Esophagus (tissue), 2 donors: Measurements from ENCODE around the gene ATAD2B. TPM values are rescaled to one million over a fixed set of nuclear protein-coding genes. Genes with fewer than 3 reads are reported as not detected.

Source experiments
- H3K27ac ChIP-seq, 2 donors: one replicate each; pipeline ENCODE4 v1.5.1; 2013; ENCODE audit warnings: low read depth in 2 of 2, mild to moderate bottlenecking in 2 of 2, inconsistent platforms in 1 of 2, low read length in 1 of 2, moderate library complexity in 1 of 2
- H3K27me3 ChIP-seq, 2 donors: one replicate each; pipeline ENCODE4 v1.6.1; 2013; ENCODE audit warnings: low read length in 2 of 2, control low read depth in 1 of 2, mild to moderate bottlenecking in 1 of 2; ENCODE audit not compliant: insufficient read depth in 2 of 2, control insufficient read depth in 1 of 2
- H3K36me3 ChIP-seq, 2 donors: one replicate each; pipeline ENCODE4 v1.6.1; 2013; ENCODE audit warnings: low read length in 1 of 2; ENCODE audit not compliant: control insufficient read depth in 2 of 2, insufficient read depth in 2 of 2
- H3K4me1 ChIP-seq, 2 donors: one replicate each; pipeline ENCODE4 v1.6.1; 2013; ENCODE audit warnings: low read length in 1 of 2; ENCODE audit not compliant: control insufficient read depth in 2 of 2, insufficient read depth in 2 of 2
- H3K4me3 ChIP-seq, 2 donors: one replicate each; pipeline ENCODE4 v1.5.1; 2013; ENCODE audit warnings: low read length in 2 of 2, mild to moderate bottlenecking in 2 of 2, low read depth in 1 of 2, moderate library complexity in 1 of 2
- H3K9me3 ChIP-seq, 2 donors: one replicate each; pipeline ENCODE4 v1.6.1; 2013; ENCODE audit warnings: mild to moderate bottlenecking in 2 of 2, low read depth in 1 of 2, low read length in 1 of 2, moderate library complexity in 1 of 2; ENCODE audit not compliant: control insufficient read depth in 2 of 2, insufficient read depth in 1 of 2
- WGBS, 2 donors: extraction: QIAGEN DNeasy Blood & Tissue Kit; methylation state at CpG; one replicate each; pipeline ENCODE4 v1.1.7; 2013; 5-methylcytosine and 5-hydroxymethylcytosine counted together
- polyA plus RNA-seq, 2 donors: library from polyadenylated mRNA; stranded (reverse); fragments of 200-250 nt; gene quantifications; one replicate each; pipeline ENCODE4 v1.2.3, GENCODE V29; 2013
- donor health status: healthy with polysubstance abuse.
- donor health status: Bipolar disorder and iron deficiency.

ATAD2B gene
- polyA plus RNA-seq, 2 donors = 4.0 to 5.8 TPM

GRCh38 chr2:23871206-23871605 lies 55.7 kb downstream of the ATAD2B start:
- Histone ChIP-seq H3K4me3 (no peak overlapping the region), H3K36me3 (peaks cover 8 to 13% of the 10 kb centered on the region in 2 donors), H3K9me3 (no peaks in the 10 kb centered on the region), H3K27me3 (no peaks in the 10 kb centered on the region), H3K27ac (no peak overlapping the region), H3K4me1 (no peaks in the 10 kb centered on the region)
- WGBS, 2 donors = 93 to 94% methylated on average over 7 of the region's 7 CpGs

GRCh38 chr2:23867449-23867848 lies 59.5 kb downstream of the ATAD2B start:
- Histone ChIP-seq H3K27ac (no peak overlapping the region), H3K4me3 (no peak overlapping the region), H3K36me3 (peaks cover 5 to 8% of the 10 kb centered on the region in 2 donors), H3K27me3 (no peaks in the 10 kb centered on the region), H3K9me3 (no peaks in the 10 kb centered on the region), H3K4me1 (no peaks in the 10 kb centered on the region)
- WGBS, 2 donors = 88 to 98% methylated on average over 2 of the region's 2 CpGs

- no peak overlapping the region for H3K4me3 ChIP-seq
- H3K36me3 ChIP-seq = no peaks in the 10 kb centered on the region
- H3K4me1 ChIP-seq = no peaks in the 10 kb centered on the region
- H3K27ac ChIP-seq = no peak overlapping the region
- H3K27me3 ChIP-seq = no peaks in the 10 kb centered on the region
- WGBS, 2 donors = 94 to 95% methylated on average over 8 of the region's 8 CpGs
- no peaks in the 10 kb centered on the region for H3K9me3 ChIP-seq
Measured at GRCh38 chr2:23862716-23863426, 64.1 kb downstream of the ATAD2B start.

- 96 to 97% methylated on average over 4 of the region's 4 CpGs for WGBS, 2 donors
Measured at GRCh38 chr2:23861952-23862351, 65.0 kb downstream of the ATAD2B start.

GRCh38 chr2:23859983-23860382 lies 66.9 kb downstream of the ATAD2B start:
- Histone ChIP-seq H3K4me3 (no peak overlapping the region), H3K36me3 (no peaks in the 10 kb centered on the region), H3K27ac (no peak overlapping the region), H3K9me3 (no peaks in the 10 kb centered on the region), H3K4me1 (no peaks in the 10 kb centered on the region), H3K27me3 (no peaks in the 10 kb centered on the region)
- WGBS, 2 donors = 89% methylated on average over 2 of the region's 2 CpGs

More at GRCh38 chr2:23861952-23862351, 65.0 kb downstream of the ATAD2B start:
- Histone ChIP-seq H3K9me3 (no peaks in the 10 kb centered on the region), H3K4me3 (no peak overlapping the region), H3K36me3 (no peaks in the 10 kb centered on the region), H3K27ac (no peak overlapping the region), H3K27me3 (no peaks in the 10 kb centered on the region), H3K4me1 (no peaks in the 10 kb centered on the region)

GRCh38 chr2:23859234-23859633 lies 67.7 kb downstream of the ATAD2B start:
- no peak overlapping the region for H3K4me3 ChIP-seq
- H3K27ac ChIP-seq = no peak overlapping the region
- H3K4me1 ChIP-seq = no peaks in the 10 kb centered on the region
- no peaks in the 10 kb centered on the region for H3K27me3 ChIP-seq
- 80 to 81% methylated on average over 2 of the region's 2 CpGs for WGBS, 2 donors
- H3K9me3 ChIP-seq = no peaks in the 10 kb centered on the region
- no peaks in the 10 kb centered on the region for H3K36me3 ChIP-seq

- no peaks in the 10 kb centered on the region for H3K27me3 ChIP-seq
- no peaks in the 10 kb centered on the region for H3K4me1 ChIP-seq
- H3K27ac ChIP-seq = no peak overlapping the region
- peaks cover 0 to 2% of the 10 kb centered on the region in 2 donors for H3K36me3 ChIP-seq
- no peak overlapping the region for H3K4me3 ChIP-seq
- WGBS, 2 donors = 76 to 80% methylated on average over 4 of the region's 4 CpGs
- H3K9me3 ChIP-seq = no peaks in the 10 kb centered on the region
Measured at GRCh38 chr2:23850564-23851256, 76.2 kb downstream of the ATAD2B start.

- Histone ChIP-seq H3K9me3 (no peaks in the 10 kb centered on the region), H3K4me1 (no peaks in the 10 kb centered on the region), H3K27me3 (no peaks in the 10 kb centered on the region), H3K4me3 (no peak overlapping the region), H3K27ac (no peak overlapping the region), H3K36me3 (no peaks in the 10 kb centered on the region)
- 96 to 98% methylated on average over 4 of the region's 4 CpGs for WGBS, 2 donors
Measured at GRCh38 chr2:23844905-23845304, 82.0 kb downstream of the ATAD2B start.

- Histone ChIP-seq H3K4me3 (no peak overlapping the region), H3K4me1 (no peaks in the 10 kb centered on the region), H3K27ac (no peak overlapping the region), H3K36me3 (no peaks in the 10 kb centered on the region), H3K9me3 (no peaks in the 10 kb centered on the region), H3K27me3 (no peaks in the 10 kb centered on the region)
- WGBS, 2 donors = 77 to 79% methylated on average over 7 of the region's 7 CpGs
Measured at GRCh38 chr2:23843051-23843976, 83.6 kb downstream of the ATAD2B start.
